Effector memory CD4-positive, alpha-beta T cell (primary cell): ENCODE results near the gene WNK1.

Experiments used
- DNase-seq, 3 donors: peaks; one replicate each; pipeline ENCODE4 v3.0.0-alpha.2; 2020
- H3K27ac ChIP-seq: 2 replicates; pipeline ENCODE4 v1.7.0; 2013; ENCODE audit warnings: mild to moderate bottlenecking, low read length, moderate library complexity; ENCODE audit not compliant: insufficient read depth, poor library complexity, severe bottlenecking
- H3K27me3 ChIP-seq: replicated peaks from 2 replicates; pipeline ENCODE4 v1.7.0; 2013; ENCODE audit warnings: mild to moderate bottlenecking, low read length; ENCODE audit not compliant: insufficient read depth, control insufficient read depth, poor library complexity, severe bottlenecking
- H3K36me3 ChIP-seq: 2 replicates; pipeline ENCODE4 v1.7.0; 2013; ENCODE audit warnings: mild to moderate bottlenecking, low read length, moderate library complexity; ENCODE audit not compliant: control insufficient read depth, insufficient read depth
- H3K4me1 ChIP-seq: 2 replicates; pipeline ENCODE4 v1.7.0; 2013; ENCODE audit warnings: low read length, mild to moderate bottlenecking; ENCODE audit not compliant: control insufficient read depth, insufficient read depth, poor library complexity, severe bottlenecking
- H3K4me3 ChIP-seq: 2 replicates; pipeline ENCODE4 v1.7.0; 2013; ENCODE audit warnings: low read length, low read depth, mild to moderate bottlenecking; ENCODE audit not compliant: insufficient read depth, poor library complexity, severe bottlenecking
- H3K9me3 ChIP-seq: 2 replicates; pipeline ENCODE4 v1.7.0; 2013; ENCODE audit warnings: mild to moderate bottlenecking, low read length, moderate library complexity; ENCODE audit not compliant: control insufficient read depth

WNK1 gene

GRCh38 chr12:724194-724855 lies 28.1 kb upstream of the WNK1 start:
- H3K4me1 ChIP-seq: peaks cover 30% of the 10 kb centered on the region
- H3K4me3 ChIP-seq: no peak overlapping the region
- no peaks in the 10 kb centered on the region for H3K27me3 ChIP-seq
- no peaks in the 10 kb centered on the region for H3K9me3 ChIP-seq
- H3K36me3 ChIP-seq: no peaks in the 10 kb centered on the region
- peak overlapping the region; percentile 21 for H3K27ac ChIP-seq
- DNase-seq: peak in 1 of 3 donors; percentile 8

- Histone ChIP-seq H3K9me3 (no peaks in the 10 kb centered on the region), H3K36me3 (no peaks in the 10 kb centered on the region), H3K27me3 (no peaks in the 10 kb centered on the region), H3K4me1 (peaks cover 36% of the 10 kb centered on the region), H3K4me3 (no peak overlapping the region), H3K27ac (no peak overlapping the region)
- no peak for DNase-seq
Observed at GRCh38 chr12:725076-725475, 27.3 kb upstream of the WNK1 start.

GRCh38 chr12:726281-727140 lies 25.9 kb upstream of the WNK1 start:
- H3K36me3 ChIP-seq: no peaks in the 10 kb centered on the region

GRCh38 chr12:727321-727720 lies 25.1 kb upstream of the WNK1 start:
- Histone ChIP-seq H3K27me3 (no peaks in the 10 kb centered on the region), H3K36me3 (no peaks in the 10 kb centered on the region), H3K4me1 (peaks cover 36% of the 10 kb centered on the region), H3K4me3 (no peak overlapping the region), H3K27ac (no peak overlapping the region), H3K9me3 (no peaks in the 10 kb centered on the region)
- no peak for DNase-seq

More at GRCh38 chr12:726281-727140, 25.9 kb upstream of the WNK1 start:
- Histone ChIP-seq H3K27me3 (no peaks in the 10 kb centered on the region), H3K27ac (no peak overlapping the region), H3K4me3 (no peak overlapping the region), H3K9me3 (no peaks in the 10 kb centered on the region), H3K4me1 (peaks cover 36% of the 10 kb centered on the region)
- no peak for DNase-seq

- Histone ChIP-seq H3K4me1 (peaks cover 34% of the 10 kb centered on the region), H3K9me3 (no peaks in the 10 kb centered on the region), H3K27me3 (no peaks in the 10 kb centered on the region), H3K27ac (peak overlapping the region; percentile 50), H3K4me3 (peak overlapping the region; percentile 14), H3K36me3 (no peaks in the 10 kb centered on the region)
- no peak for DNase-seq
Observed at GRCh38 chr12:728781-729180, 23.6 kb upstream of the WNK1 start.

GRCh38 chr12:729221-729620 lies 23.2 kb upstream of the WNK1 start:
- H3K36me3 ChIP-seq: no peaks in the 10 kb centered on the region
- DNase-seq: no peak
- H3K27me3 ChIP-seq: no peaks in the 10 kb centered on the region
- H3K9me3 ChIP-seq: no peaks in the 10 kb centered on the region
- peak overlapping the region; percentile 50 for H3K27ac ChIP-seq
- H3K4me3 ChIP-seq: peak overlapping the region; percentile 14
- H3K4me1 ChIP-seq: peaks cover 29% of the 10 kb centered on the region

- no peak overlapping the region for H3K4me3 ChIP-seq
- peak overlapping the region; percentile 33 for H3K27ac ChIP-seq
Observed at GRCh38 chr12:730550-730949, 21.8 kb upstream of the WNK1 start.

GRCh38 chr12:737122-737739 lies 15.1 kb upstream of the WNK1 start:
- Histone ChIP-seq H3K9me3 (no peaks in the 10 kb centered on the region), H3K4me3 (no peak overlapping the region), H3K27me3 (no peaks in the 10 kb centered on the region), H3K27ac (no peak overlapping the region), H3K4me1 (no peaks in the 10 kb centered on the region), H3K36me3 (no peaks in the 10 kb centered on the region)
- no peak for DNase-seq

More at GRCh38 chr12:730550-730949, 21.8 kb upstream of the WNK1 start:
- Histone ChIP-seq H3K27me3 (no peaks in the 10 kb centered on the region), H3K4me1 (peaks cover 24% of the 10 kb centered on the region), H3K9me3 (no peaks in the 10 kb centered on the region), H3K36me3 (no peaks in the 10 kb centered on the region)
- DNase-seq: no peak

- H3K36me3 ChIP-seq: no peaks in the 10 kb centered on the region
- no peak for DNase-seq
- no peak overlapping the region for H3K27ac ChIP-seq
- no peaks in the 10 kb centered on the region for H3K9me3 ChIP-seq
- no peaks in the 10 kb centered on the region for H3K4me1 ChIP-seq
- H3K4me3 ChIP-seq: no peak overlapping the region
- no peaks in the 10 kb centered on the region for H3K27me3 ChIP-seq
Observed at GRCh38 chr12:738712-739111, 13.7 kb upstream of the WNK1 start.

- no peak for DNase-seq
- Histone ChIP-seq H3K36me3 (no peaks in the 10 kb centered on the region), H3K27ac (no peak overlapping the region), H3K9me3 (no peaks in the 10 kb centered on the region), H3K27me3 (no peaks in the 10 kb centered on the region), H3K4me3 (no peak overlapping the region), H3K4me1 (peaks cover 2% of the 10 kb centered on the region)
Observed at GRCh38 chr12:739349-739748, 13.0 kb upstream of the WNK1 start.
